ENCODE results near the gene CAMK1D.

- no peak for TF ChIP-seq POLR2A (IDR thresholded peaks at IDR 0.05)
- TF ChIP-seq, protein P1, sequence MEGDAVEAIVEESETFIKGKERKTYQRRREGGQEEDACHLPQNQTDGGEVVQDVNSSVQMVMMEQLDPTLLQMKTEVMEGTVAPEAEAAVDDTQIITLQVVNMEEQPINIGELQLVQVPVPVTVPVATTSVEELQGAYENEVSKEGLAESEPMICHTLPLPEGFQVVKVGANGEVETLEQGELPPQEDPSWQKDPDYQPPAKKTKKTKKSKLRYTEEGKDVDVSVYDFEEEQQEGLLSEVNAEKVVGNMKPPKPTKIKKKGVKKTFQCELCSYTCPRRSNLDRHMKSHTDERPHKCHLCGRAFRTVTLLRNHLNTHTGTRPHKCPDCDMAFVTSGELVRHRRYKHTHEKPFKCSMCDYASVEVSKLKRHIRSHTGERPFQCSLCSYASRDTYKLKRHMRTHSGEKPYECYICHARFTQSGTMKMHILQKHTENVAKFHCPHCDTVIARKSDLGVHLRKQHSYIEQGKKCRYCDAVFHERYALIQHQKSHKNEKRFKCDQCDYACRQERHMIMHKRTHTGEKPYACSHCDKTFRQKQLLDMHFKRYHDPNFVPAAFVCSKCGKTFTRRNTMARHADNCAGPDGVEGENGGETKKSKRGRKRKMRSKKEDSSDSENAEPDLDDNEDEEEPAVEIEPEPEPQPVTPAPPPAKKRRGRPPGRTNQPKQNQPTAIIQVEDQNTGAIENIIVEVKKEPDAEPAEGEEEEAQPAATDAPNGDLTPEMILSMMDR (IDR thresholded peaks at IDR 0.05), result no peak
Measured at GRCh38 chr10:12481924-12482323, 132.6 kb downstream of the CAMK1D start.
